Measurements from ENCODE around the gene TMEM86A.

GRCh38 chr11:18698341-18699268 lies at the start of gene TMEM86A:
- TF ChIP-seq SPI1 (IDR thresholded peaks at IDR 0.05; ENCODE audit: borderline replicate concordance, low read depth) (no peak), CTCF (IDR thresholded peaks at IDR 0.05; ENCODE audit: insufficient read depth, low read length) (no peak)
